Head of caudate nucleus (tissue), 42 donors: ENCODE measurements around the gene DERL3.

Experiments used
- DNase-seq, 42 donors: peaks; one replicate each; pipeline versions ENCODE4 v3.0.0 to v3.0.0-alpha.2; 2020 to 2021; ENCODE audit warnings: mixed read lengths in 7 of 42
- intact Hi-C: fragments of 100-400 bp; cut with DNase I; formaldehyde crosslinking; loops from one replicate; pipeline ENCODE4 v1.15.0; 2022

DERL3 gene

GRCh38 chr22:23789121-23789520, 49.7 kb downstream of the DERL3 start:
- intact Hi-C loops, result no loop called here
- DNase-seq, result no peak

GRCh38 chr22:23787910-23788309, 50.9 kb downstream of the DERL3 start:
- intact Hi-C loops, result no loop called here
- DNase-seq, result no peak

DNA sequence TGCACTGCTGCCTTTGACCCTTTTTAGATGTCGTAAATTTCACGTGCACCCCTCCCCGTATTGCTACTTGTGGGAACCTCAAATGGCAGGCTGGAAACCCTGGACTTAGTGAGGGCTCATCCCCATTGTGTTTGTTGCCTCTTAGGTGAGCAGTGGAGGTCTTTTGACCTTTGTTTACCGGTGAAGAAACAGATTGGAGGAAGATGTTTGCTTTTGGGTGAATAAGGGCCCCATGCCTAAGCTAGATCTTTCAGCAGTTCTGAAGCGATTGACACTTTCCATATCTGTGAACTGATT, 51.3 kb downstream of the DERL3 start:
- intact Hi-C loops, result no loop called here
- DNase-seq, result no peak

DNA sequence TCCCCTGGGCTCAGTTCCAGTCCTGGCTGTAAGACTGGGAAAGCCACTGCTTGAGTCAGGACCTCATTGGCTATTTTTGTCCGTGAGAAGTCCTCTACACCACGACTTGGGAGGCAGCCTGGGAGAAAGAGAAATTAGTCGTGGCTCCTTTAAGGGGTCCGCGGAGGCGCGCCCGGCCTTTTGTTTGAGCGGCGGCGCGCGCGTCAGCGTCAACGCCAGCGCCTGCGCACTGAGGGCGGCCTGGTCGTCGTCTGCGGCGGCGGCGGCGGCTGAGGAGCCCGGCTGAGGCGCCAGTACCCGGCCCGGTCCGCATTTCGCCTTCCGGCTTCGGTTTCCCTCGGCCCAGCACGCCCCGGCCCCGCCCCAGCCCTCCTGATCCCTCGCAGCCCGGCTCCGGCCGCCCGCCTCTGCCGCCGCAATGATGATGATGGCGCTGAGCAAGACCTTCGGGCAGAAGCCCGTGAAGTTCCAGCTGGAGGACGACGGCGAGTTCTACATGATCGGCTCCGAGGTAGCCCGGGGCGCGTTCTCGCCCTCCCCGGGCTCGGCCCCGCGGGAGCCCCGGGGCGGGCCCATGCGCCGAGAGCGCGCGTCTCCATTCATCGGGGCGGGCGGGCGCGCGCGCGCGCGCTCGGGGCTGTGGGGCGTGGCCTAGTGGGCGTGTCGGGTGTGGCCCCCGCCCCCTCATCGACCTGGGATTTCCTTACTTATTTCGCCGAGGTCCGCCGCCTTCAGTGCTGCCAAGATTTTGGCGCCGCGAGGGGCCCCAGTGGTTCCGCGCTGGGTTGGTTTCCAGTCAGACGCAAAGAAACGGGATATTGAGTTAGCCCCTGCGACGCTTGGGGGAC, 51.8 kb downstream of the DERL3 start, which contains the start of gene SMARCB1:
Gene SMARCB1 (plus strand): TSS at position 215 of the 848 bp plus-strand sequence. CDS start 204 bp downstream, at position 419.
- intact Hi-C loops, result no loop called here
- DNase-seq, result peak; percentile 73 to 94 (median 87)

DNA sequence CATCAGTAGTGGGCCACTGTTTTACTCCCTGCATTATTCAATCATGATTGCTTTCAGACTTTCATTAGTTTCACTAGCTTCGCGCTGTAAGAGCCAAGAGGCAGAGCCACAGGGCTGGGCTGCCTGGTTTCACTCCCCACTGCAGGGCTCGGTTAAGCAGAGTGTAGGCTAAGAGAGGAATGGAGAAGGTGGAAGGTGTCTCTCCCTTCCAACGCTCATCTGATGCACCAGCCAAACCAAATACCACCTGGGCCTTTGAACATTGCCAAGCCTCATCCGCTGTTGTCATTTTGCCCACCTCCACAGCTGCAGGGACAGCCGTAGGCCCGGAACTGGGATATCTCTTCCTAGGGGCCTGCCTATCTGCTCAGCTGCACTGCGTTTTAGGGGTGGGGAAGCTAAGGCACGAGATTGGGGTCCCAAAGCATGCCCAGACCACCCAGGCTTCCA, 52.5 kb downstream of the DERL3 start:
- DNase-seq, result peak in 1 of 42 donors; percentile 35
- intact Hi-C loops, result no loop called here
